GM21825 (cell line): ENCODE measurements around the gene ZNF416.

Experiments
- ATAC-seq: cut with Tn5 transposase; IDR thresholded peaks from one replicate; pipeline ENCODE4 v1.9.1; 2021; ENCODE audit warnings: mild to moderate bottlenecking, moderate library complexity; ENCODE audit not compliant: unreplicated experiment

Gene ZNF416

DNA sequence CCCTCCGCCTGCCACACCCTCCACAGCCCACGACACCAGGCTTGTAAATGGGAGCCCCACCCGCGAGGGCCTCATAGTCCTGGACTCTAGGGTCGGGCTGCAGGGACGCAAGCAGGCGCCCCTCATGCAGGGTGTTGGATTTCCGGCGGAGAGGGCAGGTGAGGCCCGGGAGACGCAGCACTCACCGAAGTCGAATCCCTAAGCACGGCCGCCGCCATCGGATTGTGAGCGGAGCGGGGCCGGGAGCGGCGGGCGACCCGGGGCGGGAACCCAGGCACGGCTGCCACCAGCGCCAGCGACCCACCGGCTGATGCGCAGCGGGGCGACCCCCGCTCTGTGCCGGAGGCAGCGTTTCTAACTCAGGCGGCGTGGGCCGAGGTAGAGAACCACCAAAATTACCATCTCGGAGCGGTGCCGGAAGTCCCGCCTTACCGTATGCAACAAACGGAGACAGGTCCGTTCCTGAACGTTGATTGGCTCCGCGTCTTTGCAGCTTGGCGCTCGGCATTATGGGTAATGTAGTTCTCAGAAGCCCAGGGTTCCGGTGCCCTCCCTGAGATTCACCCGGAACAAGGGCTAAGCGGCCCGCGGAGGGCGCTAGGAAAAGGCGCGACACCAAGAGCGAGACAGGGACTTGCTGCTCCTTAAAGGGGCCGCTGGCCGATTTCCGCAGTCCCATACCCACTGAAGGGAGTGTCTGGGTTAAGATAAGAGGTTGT is at the start of gene ZNF416:
TSS of gene ZNF416 (minus strand) at position 425 of the 719 bp plus-strand sequence. CDS start at position 218, 207 bp downstream.
- peak; percentile 90 for ATAC-seq

DNA sequence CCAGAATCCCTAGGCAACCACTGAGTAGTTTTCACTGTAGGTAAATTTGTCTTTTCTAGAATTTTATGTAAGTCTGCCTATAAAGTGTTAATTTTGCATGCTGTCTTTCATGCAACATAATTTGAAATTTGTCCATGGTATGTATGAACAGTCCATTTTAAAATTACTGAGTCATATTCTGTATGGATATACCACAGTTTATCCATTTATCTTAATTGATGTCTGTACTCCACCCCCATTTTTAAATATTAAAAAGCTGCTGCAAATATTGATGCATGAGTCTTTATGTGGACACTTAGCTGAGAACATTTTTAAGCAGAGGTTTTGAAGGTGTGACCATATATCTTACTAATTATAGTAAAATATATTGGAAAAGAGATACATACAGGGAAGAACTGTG is 44.4 kb upstream of the ZNF416 start:
- no peak for ATAC-seq

DNA sequence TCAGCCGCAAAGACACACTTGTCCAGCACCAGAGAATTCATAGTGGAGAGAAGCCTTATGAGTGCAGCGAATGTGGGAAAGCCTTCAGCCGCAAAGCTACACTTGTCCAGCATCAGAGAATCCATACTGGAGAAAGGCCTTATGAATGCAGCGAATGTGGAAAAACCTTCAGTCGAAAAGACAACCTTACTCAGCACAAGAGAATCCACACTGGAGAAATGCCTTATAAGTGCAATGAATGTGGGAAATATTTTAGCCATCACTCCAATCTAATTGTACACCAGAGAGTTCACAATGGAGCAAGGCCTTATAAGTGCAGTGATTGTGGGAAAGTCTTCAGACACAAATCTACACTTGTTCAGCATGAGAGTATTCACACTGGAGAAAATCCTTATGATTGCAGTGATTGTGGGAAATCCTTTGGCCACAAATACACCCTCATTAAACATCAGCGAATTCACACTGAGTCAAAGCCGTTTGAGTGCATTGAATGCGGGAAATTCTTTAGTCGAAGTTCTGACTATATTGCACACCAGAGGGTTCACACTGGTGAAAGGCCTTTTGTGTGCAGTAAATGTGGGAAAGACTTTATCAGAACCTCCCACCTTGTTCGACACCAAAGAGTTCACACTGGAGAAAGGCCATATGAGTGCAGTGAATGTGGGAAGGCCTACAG is 42.1 kb upstream of the ZNF416 start:
- ATAC-seq, result no peak

DNA sequence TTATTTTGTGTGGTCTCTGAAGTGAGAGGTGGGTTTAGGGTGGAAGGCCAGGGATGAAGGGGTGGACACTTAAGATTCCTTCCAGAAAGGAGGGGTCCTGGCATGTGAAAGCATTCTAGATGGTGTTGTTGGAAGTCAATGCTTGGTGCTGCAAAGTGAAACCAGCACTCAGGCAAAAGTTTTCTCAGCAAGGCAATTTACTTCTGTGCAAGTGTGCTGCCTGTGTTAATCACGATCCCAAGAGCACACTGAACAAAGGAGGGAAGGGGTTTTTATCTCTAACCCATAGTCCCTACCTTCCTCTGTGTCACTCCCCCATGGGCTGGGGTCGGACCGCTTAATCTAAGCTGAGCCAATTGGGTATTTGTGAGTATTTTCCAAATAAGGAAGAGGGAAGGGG is 36.6 kb upstream of the ZNF416 start:
- no peak for ATAC-seq

DNA sequence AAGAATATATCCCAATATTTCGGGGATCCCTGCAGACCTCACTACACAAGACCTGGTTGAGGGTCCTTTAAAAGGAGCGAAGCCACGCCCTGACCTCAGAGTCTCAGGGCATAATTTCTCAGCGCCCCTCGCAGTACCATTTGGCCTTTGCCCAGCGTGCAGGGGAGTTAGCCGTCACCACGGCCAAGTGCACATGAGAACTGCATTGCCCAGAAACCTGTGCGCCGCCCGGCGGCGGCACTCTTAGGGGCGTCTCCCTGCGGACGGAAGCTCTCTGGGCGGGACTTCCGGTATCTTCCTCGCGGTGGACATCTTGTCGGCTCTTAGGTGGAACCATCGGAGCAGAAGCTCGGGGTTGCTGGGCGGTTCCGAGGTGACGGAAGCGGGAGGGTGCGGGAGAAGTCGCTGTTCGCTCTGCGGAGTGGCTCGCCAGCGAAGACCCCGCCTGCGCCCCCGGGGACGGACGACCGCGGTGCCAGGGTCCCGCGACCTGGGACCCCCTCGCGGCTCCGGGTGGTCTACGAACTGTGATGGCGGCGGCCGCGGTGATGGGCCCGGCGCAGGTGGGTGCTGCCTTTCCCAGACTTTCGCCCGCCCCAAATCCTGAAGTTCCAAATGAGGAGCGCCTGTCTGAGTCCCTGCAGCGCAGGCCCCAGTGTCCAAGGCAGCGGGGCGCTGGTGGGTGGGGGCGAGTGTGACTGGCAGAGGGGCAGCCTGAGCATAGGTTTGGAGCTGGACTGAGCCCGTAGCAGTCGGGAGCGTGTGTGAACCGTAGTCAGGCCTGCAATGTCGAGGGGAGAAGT is 35.4 kb upstream of the ZNF416 start, which contains the start of gene ZNF134:
TSS of gene ZNF134 (plus strand) at position 302 of the 803 bp plus-strand sequence. CDS start 5,227 bp downstream, outside the sequence.
- peak; percentile 95 for ATAC-seq

DNA sequence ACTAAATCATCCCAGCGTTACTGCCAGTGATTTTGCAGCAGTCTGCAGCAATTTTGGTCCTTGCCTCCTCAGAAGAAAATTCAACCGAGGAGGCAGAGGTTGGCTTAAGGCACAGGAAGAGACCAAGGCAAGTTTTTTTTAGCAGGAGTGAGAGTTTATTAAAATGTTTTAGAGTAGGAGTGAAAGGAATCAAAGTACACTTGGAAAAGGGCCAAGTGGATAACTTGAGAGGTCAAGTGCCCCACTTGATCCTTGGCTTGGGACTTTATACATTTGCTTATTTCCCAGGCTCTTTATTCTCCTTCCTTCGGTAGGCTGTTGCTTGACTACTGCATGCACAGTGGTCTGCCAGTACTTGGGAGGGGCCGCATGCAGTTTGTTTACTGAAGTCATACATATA is 32.4 kb upstream of the ZNF416 start:
- ATAC-seq, result no peak

DNA sequence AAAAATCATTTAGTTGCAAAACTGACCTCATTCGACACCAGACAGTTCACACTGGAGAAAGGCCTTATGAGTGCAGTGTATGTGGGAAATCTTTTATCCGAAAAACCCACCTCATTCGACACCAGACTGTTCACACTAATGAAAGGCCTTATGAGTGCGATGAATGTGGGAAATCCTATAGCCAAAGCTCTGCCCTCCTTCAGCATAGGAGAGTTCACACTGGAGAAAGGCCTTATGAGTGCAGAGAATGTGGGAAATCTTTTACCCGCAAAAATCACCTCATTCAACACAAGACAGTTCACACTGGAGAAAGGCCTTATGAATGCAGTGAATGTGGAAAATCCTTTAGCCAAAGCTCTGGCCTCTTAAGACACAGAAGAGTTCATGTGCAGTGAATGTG is 28.2 kb upstream of the ZNF416 start:
- ATAC-seq, result no peak

DNA sequence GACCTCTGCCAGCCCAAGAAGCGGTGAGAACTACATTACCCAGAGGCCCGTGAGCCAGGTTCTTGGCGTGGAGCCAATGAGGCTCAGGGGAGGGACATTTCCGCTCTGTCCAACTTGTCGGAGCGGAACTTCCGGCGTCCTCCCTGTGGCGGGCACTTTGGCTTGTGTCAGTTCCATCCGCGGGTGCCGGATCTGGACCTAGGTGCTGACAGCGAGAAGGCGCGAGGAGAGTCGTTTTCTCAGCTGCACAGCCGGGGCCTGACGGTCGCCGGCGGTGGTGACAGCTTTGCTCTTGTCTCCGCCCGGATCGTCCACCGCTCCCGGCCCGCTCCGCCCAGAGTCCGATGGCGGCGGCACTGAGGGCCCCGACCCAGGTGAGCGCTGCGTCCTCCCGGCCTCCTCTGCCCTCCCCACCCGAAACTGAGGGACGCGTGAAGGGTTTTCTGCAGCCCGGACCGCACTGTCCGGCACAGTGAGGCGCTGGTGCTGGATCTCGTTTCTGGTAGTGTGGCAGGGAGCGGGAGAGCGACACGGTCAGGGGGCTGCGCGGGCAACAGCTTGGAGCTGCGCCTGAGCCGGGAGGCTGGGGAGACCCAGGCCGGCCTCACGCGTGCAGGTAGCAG is 21.2 kb upstream of the ZNF416 start, which contains the start of gene ZNF530:
TSS of gene ZNF530 (plus strand) at position 125 of the 623 bp plus-strand sequence. CDS start 4,461 bp downstream, outside the sequence.
- ATAC-seq, result peak; percentile 98

DNA sequence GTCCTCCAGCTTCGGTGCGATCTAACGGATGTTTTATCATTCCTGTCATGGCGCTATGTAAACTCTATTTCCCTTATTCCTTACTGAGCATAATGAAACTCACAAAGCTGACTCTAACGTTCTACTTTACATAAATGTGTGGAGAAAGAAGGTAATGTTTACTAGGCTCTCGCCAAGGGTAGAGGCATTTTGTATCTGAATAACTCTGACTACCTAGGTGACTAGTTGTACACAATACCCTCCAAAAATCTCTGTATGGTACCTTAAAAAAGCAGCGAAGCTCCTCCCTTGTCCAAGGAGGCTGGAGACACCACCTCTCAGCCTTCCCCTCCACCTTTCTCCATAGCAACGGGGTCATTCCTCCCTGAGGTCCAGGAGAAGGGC is 20.7 kb upstream of the ZNF416 start:
- no peak for ATAC-seq

DNA sequence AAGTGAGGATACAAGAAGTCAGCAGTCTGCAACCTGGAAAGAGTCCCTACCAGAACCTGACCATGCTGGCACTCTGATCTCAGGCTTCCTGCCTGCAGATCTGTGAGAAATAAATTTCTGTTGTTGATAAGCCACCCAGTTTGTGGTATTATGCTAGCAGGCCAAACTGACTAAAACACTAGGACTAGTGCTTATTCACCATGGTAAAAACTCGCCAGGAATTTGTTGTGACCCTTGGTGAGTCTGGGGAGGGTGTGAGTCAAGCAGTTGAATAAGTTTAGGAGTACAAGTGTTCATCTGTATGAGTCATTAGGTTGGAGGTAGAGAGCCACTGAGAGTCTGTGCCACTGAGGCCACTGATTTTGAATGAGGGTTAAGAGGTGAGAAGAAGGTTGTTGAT is 8.8 kb upstream of the ZNF416 start:
- no peak for ATAC-seq

DNA sequence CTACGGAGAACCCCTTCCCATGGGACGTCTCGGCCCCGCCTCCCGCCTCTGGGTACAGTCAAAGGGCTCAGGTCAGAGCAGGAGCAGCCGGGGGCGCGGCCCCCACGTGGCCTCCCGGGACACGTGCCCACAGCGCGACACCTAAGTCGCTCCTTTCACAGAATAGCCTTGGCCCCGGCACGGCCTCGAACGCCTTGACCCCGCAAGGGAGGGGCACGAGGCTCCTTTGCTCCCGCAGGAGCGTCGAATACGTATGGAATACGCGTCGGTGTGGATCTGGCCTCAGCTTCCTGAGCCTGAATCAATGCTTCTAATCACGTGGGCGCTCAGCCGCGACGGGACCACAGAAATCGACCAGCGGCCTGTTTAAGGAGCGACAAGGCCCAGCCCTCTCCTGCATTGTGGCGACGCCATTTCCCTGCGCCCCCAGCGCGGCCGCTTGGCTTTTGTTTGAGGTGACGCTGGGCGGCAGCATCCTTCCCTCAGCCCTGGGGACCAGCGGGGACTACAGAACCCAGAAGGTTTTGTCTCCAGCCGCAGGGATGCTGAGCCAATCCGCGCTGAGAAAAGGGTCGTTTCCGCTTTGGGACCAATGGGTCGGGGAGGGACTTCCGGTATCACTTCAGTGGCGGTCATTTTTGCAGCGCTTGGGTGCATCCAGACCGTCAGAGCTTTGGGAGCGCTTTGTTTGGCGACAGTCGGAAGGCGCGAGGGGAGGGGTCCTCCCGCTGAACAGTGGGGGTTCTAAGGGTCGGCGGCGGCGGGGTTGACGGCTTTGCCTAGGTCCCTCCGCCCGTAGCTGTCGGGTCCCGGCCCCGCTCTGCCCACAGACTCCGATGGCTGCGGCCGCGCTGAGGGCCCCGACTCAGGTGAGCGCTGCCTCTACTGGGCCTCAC is 5.1 kb upstream of the ZNF416 start, which contains the start of gene ZIK1:
TSS of gene ZIK1 (plus strand) at position 625 of the 896 bp plus-strand sequence. CDS start at position 837, 212 bp downstream.
- ATAC-seq, result peak; percentile 67

DNA sequence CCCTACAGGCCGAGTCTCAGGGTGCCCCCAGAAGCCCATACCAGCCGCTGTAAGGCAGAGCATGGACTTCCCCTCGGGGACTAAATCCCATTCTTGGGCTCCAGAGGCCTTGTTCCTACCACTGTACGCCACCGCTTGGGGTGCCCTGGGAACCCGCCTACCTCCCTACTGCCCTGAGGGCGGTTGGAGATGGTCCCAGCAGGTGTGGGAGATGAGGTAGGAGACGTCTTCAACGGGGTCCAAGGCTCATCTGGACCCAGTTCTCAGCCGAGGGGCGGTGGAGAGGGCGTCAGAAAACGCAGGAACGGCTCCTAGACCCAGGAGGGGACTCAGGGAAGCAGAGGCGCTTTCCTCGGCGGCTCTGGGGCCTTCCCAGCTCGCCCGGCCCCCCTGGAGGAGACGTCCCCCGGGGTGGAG is 4.4 kb upstream of the ZNF416 start:
- no peak for ATAC-seq

DNA sequence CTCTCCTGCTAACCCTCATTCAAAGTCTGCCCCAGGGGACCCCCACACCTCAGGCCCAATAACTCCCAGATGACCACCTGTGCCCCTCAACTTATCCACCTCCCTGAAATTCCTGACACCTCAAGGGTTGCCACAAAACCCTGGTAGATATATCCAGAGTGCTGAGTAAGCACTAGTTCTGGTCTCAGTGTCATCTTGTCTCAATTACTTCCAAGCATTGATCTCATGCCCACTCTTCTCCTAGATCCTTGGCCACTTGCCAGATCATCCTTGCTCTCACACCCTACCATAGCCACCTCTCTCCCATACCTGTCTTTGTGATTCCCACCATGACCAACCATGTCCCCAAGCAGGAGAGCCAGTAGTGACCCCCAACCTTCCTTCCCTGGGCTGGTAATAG is 2.0 kb downstream of the ZNF416 start:
- no peak for ATAC-seq

DNA sequence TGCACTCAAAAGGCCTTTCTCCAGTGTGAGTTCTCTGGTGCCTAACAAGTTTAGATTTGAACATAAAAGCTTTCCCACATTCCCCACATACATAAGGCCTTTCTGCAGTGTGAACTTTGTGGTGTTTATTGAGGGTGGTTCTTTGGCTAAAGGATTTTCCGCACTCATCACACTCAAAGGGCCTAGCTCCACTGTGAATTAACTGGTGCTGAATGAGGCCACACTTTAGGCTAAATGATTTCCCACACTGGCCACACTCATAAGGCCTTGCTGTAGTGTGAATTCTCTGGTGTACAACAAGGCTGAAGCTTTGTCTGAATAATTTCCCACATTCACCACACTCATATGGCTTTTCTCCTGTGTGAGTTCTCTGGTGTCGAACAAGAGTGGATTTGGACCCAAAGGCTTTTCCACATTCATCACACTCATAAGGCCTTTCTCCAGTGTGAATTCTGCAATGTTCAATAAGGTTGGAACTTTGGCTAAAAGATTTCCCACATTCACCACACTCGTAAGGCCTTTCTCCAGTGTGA is 6.2 kb downstream of the ZNF416 start:
- no peak for ATAC-seq

DNA sequence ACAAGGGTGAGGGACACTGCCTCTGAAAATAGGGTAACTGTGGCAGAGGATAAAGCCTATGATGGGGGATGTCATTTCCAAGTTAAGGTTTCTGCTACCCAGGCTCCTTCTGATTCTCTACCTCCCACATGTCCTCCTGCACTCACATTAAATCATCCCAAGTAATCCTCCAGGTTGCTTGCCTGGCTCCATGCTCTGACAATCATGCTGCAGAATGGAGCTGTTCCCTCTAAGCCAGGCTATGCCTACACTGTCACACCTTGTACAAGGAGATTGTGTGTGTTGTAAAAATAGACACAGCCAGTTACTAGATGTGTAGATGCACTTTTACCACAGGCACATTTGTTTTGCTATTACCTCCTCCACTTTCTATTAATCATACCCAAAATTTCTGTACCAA is 8.0 kb downstream of the ZNF416 start:
- ATAC-seq, result no peak

DNA sequence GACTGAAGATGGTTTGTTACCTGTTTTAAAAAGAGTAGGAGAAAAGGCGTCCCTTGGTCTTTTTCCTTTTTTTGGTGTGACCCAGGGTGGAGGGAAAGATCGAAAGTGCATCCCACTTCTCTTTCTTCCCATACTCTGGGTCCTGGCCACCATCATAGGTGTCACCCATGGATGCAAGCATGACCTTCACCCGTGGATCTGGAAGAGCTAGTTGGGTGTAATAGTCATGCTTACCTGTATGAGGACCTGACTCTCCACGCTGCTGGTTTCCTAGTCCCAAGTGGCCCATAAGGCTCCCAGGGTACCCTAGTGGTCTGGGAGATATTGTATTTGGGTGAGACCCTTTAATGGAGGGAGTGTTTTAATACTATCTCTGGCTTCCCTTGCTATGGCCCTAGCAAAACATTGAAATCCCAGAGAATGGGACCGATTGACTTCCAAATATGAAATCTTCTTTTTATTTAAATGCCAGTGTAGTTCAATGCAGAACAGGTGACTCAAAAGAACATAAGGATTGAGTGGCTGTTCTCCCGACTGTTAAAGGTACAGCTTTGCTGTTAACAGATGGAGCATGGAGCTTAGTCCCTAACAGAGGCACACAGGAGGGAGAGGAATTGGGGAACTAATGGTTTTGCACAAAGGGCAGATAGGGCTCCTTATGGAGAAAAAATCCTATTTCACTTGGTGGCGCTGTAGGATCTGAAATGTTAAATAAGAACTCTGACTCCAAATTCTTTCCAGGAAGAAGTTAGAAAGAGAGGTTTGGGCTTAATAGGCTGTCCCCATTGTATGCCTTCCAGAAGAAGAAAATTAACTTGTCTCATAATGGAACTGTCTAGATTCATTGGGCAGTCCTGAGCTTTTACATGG is 12.1 kb downstream of the ZNF416 start:
- no peak for ATAC-seq

DNA sequence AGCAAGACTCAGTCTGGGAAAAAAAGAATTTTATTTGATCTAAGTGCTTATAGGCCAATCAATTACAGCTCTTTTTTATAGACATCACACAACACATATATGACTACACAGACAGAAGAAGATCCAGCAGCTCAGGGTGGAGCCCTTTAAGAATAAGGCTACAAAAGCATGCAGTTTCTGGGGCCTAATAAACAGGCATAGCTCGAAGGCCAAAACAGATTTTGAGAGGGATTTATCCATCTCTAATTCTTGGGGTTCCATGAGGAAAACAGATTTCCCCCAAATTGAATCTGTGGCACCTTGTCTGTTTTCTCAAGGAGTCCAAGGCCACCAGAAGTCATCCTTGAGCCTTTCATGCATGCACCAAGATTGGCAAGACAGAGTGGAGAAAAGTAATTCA is 15.2 kb downstream of the ZNF416 start:
- ATAC-seq, result no peak

DNA sequence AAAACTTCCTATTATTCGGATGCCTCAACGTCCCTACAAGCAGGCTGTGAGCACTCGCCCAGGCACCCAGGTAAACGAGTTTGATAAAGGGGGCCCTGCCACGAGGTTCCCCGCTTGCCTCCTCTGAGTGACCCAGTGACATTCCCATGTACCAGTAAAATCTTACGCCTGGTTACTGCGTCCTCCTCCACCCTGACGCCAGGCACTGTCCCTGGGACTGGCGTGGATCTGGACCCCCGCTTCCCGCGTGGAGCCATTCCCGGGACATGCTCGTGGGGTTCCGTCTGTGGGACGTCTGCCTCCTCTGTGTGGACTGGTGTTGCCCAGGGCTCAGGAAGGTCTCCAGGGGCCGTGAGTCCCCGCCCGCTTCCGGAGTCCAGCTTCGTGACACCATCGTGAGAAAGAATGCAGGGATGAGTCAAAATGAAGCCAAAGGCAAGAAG is 18.6 kb downstream of the ZNF416 start:
- no peak for ATAC-seq
